HG03280 (cell line): Measurements from ENCODE around the gene GNB5.
A peak's percentile ranks its signal among the peaks of the same experiment; 100 is the strongest.
"Not testable (repeated sequence)": the region's sequence is repeated elsewhere in the genome, so short reads cannot be mapped to it uniquely, and the experiment has no call there.

ENCODE experiments used
- ATAC-seq: cut with Tn5 transposase; IDR thresholded peaks from one replicate; pipeline ENCODE4 v1.9.1; 2021; ENCODE audit warnings: mild to moderate bottlenecking, moderate library complexity; ENCODE audit not compliant: unreplicated experiment

Gene GNB5

DNA sequence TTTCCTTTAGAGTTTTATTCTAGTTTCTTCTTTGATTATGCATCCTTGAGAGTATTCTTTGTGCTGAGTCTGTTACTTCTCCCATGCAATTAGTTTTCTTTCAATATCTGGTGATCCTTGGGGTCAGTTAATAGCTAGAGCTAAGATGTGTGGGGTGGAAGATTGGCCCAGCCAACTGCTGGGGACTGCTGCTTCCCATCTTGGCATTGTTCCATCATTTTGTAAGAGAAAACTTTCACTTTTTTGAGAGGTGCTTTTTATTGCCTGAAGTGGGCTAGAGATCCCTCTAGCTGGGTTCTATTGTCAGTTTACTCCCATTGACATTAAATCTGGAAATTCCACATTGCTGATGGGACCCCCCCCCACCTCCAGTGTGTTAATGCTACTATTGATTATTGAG is 94.0 kb downstream of the GNB5 start:
- ATAC-seq = no peak

DNA sequence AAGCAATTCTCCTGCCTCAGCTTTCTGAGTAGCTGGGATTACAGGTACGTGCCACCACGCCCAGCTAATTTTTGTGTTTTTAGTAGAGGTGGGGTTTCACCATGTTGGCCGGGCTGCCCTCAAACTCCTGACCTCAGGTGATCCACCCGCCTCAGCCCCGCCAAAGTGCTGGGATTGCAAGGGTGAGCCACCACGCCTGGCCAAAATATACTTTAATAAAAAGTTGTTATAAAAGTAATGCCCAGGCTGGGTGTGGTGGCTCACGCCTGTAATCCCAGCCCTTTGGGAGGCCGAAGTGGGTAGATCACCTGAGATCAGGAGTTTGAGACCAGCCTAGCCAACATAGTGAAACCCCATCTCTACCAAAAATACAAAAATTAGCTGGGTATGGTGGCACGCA is 94.7 kb downstream of the GNB5 start:
- ATAC-seq = not testable (repeated sequence)

DNA sequence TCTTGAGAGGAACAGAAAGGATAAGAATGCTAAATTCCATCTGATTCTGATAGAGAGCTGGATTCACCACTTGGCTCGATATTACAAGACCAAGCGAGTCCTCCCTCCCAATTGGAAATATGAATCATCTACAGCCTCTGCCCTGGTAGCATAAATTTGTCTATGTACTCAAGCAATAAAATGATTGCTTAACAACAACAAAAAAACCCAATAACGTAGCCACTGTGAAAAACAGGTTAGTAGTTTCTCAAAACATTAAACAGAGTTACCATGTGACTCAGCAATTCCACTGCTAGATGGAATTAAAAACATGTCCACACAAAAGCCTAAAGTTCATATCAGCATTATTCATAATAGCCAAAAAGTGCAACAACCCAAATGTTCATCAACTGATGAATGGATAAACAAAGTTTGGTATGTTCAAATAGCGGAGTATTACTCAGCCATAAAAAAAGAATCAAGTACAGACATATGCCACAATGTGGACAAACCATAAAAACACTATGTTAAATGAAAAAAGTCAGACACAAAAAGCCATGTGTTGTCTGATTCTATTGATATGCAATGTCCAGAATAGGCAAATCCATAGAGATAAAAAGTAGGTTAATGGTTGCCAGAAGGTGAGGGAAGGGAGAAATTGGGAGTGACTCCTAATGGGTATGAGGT is 95.5 kb downstream of the GNB5 start:
- ATAC-seq = no peak

DNA sequence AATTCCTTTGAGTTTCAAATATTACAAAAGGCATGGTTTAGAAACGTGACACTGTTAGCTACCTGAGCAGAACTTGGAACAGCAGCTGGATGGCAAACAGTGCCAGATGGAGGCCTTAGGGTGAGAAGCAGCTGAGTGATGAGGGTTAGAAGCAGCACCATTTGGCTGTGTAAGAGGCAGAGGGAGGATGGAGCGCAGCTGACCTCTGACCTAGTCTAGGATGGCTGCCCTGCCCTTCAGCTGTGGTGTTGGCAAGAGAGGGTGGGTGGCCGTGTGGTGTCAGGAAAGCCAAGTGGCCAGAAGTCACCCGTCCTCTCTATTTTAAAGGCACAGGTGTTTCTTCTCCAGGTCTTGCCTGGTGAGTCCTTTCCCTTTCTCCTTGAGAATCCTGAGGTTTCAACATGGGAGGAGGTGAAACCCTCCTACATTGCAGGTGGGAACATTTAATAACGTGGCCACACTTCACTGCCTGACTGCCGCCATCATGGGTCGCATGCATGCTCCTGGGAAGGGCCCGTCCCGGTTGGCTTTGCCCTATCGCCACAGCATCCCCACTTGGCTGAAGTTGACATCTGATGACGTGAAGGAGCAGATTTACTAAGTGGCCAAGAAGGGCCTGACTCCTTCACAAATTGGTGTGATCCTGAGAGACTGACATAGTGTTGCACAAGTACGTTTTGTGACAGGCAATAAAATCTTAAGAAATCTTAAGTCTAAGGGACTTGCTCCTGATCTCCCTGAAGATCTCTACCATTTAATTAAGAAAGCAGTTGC is 96.2 kb downstream of the GNB5 start:
- no peak for ATAC-seq

DNA sequence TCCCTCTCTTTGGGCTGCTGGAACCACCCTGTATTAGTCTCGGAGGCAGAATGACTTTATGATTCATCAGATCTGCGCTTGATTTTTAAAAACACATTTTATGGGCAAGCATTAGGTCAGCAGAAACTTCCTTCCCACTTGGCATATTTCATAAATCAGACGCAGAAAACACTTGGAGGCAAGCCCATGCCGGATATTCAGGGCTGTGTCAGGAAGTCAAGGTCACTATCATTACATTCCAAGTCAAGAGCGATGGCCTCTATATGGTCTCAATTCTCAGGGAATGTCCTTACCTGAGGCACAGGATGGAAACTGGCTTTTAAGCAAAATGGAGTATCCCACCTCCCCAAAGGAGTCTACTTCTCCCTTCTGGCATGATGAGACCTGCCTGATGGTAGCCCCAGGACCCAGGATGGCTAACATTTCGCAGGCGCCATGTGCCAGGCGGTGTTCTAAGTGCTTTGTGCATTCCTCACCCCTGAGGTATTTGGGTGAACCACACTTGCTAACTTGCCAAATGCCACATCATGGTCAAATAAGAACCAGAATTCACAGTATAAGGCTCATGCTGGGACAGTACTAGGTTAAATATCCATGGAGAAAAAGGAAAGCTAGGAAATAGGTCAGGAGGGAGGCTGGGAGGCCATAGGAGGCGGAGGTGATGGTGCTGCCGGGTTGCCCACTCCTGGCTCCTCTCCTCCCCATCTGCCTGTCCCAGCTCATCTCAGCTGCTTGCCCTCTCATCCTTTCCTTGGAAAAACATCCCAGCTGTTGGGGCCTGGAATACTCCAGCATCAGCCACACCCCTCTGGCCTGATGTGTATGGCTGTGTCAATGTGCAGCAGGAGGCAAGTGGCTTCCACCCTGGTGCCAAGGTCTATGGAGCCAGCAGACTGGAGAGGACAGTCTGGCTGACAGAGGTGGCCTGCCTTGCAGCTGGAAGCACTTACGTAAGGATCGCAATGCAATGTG is 97.4 kb downstream of the GNB5 start:
- ATAC-seq = no peak

DNA sequence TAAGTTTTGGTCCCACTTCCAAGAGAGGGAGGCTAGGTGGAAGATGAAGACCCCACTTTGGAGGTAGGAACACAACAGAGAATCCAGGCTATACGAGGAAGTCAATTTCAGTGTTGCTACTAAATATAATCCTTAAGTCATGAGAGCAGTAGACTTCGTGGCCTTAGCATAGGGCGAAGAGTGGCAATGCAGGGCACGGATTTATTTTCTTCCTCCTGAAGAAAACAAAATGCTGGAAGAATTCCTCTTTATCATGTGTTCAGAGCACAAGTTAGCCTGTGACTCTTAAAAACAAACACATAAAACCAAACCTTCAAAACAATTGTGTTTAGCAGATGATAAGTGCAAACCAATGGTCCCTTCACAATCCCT is 98.0 kb downstream of the GNB5 start:
- ATAC-seq = no peak

DNA sequence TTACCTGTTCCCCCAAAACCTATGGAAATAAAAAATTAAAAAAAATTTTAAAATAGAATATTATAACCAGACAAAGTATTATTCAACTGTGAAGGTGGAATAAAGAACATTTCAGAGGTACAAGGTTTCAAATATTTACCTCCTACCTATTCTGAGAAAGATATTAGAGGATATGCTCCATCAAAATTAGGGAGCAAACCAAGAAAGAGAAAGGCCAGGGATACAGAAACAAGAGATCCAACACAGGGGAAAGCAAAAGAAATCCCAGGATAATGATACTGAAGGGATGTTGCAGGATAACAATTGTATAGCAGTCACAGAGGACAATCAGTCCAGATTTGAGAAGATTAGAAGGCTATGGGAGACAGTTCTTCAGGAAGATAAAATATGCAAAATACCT is 101.0 kb downstream of the GNB5 start:
- no peak for ATAC-seq

DNA sequence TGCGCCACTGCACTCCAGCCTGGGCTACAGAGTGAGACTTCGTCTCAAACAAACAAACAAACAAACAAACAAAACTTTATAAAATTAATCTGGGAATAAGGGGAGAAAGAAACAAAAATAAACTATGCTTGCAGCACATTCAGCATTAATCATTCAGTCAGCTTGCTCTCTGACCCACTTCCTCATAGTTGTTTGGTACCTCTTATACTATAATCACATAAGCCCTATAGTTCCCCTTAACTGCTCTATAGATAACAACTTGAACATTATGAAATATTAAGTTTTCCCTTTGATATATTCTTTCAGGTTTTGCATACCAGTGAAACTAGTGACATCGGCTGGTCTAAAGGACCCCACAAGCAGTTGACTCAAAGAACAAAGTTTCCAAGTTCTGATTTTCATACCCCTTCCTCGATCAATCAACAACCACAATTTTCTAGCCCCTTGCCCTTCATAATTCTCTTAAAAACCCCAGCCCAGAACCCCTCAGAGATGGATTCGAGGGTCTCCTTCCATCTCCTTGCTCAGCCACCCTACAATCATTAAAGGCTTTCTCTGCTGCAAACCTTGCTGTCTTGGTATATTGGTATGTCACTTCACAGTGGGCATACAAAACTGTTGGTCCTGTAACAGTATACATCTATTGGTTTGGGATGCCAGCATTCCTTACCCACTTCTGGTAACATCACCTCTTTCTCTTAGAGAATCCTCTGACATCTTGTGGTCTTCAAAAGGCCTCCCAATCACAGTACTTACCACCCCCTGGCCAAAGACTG is 105.0 kb downstream of the GNB5 start:
- ATAC-seq = no peak

DNA sequence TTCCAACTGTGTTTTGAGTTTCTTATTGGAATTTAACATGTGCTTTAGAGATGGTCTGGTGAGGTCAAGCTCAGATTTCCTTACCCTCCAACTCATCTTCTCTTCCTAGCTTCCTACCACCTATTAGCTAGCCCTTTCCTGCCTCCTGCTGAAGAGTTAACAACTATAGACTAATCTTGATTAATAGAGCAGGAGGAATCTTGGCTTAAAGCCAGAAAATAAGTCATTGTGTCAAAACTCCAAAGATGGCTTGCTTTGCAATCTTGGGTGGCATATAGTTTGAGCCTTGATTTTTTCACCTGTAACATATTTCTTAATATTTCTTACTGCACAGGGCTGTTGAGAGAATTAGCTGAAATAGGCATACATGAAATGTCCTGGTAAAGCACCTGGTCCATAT is 105.9 kb downstream of the GNB5 start:
- ATAC-seq = no peak

DNA sequence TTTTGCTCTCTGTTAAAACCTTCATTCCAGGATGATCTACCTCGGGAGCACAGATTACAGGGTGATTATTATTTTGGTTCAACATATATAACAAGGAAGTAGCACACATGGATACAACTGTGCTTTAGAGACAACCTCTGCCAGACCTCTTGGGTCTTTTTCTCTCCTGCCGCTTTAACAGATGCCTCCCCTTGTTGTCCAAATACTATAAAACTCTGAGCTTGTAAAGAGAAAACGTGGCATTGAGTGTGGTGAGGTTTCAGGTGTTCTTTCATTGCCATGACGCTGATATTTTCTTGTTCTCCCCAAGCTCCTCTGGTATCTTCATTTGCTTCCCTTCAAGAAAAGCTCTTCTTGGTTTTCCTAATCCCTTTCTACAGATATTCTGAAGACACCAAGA is 107.6 kb downstream of the GNB5 start:
- no peak for ATAC-seq

DNA sequence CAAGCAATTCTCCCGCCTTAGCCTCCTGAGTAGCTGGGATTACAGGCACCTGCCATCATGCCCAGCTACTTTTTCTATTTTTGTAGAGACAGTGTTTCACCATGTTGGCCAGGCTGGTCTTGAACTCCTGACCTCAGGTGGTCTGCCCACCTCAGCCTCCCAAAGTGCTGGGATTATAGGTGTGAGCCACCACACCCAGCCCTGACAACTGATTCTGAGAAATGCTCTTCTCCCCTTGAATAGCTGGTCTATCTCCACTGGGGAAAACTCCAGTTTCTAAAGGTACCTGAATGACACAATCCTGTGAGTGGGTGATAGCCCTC is 108.2 kb downstream of the GNB5 start:
- ATAC-seq = peak; percentile 7

DNA sequence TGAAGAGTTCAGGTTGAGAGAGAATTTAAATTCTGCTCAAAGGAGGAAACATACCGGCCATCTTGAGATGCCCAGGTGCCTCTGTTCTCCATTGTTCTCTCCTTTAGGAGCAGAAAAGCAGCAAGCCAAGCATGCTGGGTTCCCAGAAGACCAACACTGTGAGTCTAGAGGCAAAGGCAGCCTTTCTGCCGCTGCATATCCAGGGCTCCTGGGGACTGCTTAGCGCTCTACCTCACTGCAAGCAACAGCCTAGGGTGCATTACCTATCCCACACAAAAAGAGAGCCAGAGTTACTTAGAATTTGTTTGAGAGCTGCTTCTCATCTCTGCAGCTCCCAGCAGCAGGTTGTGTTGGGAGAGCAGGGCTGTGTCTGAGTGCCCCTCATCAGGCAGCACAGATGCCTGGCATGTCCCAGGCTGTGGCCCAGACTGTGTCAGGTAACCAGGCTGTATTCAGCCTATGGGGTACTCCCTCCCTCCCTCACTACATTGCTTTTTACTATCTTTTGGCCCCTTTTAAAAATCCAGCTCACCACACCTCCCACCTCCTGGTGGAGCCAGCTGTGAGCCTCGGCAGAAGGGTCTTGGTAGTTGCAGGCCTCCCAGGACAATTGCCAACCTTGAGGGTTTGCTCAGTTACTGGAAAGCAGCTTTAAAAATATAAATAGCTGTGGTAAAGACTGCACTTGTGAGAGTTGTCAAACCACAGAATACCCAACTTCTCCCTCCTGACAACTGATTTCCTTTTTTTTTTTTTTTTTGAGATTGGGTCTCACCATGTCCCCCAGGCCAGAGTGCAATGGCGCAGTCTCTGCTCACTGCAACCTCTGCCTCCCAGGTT is 108.8 kb downstream of the GNB5 start:
- peak; percentile 57 for ATAC-seq

DNA sequence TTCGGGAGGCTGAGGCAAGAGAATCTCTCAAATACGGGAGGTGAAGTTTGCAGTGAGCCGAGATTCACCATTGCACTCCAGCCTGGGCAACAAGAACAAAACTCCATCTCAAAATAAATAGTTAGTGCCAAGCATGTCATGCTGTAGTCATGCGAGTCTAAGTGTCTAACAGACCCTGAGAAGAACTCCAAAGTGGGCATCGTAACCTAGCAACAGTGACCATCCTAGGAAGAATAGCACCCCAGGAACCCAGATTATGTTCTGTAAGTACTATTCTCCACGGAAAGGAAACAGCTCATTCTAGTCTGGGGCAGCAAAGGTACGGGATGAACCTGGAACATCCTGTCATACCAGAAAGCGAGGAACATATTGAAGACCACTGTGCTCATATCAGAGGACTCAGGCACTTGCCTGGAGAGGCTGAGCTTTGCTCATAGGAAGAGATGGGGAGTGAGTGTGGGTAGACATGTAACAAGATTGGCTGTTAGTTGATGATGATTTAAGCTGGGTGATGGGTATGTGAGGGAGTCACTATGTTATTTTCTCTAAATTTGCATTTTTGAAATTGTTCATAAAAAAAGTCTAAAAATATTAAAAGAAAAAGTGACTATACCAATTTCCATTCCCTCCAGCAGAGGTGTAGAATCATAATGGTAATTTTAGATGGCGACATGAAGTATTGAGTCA is 110.3 kb downstream of the GNB5 start:
- no peak for ATAC-seq

DNA sequence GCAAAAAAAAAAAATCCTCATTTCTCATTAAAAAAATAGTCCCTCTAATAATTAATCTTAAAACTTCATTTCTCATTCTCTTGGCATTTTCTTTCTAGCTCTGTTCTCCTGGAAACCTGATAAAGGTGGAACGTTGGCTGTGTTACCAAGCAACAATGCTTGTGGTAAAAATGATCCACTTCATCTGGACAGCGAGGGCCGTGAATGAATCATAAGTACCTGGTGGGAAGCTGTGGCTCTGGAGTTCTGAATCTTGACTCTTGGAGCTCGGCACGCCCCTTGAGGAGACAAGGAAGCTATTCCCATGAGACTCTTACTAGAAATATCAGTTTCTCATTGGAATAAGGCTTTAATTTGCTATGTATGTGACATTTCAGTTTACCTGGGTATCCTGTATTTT is 111.2 kb downstream of the GNB5 start:
- ATAC-seq = no peak

DNA sequence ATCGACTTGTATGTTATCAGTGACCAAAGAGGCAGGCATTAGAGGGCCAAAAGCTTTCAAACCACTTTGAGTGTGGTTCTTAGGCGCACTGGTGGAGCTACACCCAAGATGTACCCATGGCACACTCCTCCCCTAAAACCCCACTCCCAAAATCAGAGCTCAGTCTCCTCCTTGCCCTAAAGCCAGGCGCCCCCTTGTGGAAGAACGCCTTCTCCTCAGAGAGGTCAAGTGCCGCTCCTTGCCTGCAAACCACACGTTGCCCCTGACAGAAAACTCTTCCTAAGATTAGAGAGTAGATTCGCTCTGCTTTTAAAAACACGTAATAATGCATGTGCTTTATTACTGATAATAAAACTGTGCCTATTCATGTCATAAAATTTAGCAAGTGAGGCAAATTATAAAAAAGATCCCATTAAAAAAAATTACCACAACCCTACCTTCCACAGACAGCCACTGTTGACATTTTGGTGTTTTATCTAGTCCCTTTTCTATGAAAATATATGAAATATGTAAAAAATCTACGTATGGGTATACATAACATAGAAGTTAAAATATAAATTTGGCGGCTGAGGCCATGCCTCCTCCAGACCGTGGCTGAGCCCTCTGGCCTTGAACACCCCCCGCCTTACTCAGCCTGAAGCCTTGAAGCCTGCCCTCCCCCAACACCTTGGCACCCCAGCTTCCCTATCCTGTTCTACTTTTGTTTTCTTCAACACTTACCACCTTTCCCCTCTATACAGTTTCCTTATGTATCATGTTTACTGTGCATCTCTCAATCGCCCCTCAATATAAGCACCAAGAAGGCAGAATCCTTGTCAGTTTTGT is 112.1 kb downstream of the GNB5 start:
- ATAC-seq = no peak

DNA sequence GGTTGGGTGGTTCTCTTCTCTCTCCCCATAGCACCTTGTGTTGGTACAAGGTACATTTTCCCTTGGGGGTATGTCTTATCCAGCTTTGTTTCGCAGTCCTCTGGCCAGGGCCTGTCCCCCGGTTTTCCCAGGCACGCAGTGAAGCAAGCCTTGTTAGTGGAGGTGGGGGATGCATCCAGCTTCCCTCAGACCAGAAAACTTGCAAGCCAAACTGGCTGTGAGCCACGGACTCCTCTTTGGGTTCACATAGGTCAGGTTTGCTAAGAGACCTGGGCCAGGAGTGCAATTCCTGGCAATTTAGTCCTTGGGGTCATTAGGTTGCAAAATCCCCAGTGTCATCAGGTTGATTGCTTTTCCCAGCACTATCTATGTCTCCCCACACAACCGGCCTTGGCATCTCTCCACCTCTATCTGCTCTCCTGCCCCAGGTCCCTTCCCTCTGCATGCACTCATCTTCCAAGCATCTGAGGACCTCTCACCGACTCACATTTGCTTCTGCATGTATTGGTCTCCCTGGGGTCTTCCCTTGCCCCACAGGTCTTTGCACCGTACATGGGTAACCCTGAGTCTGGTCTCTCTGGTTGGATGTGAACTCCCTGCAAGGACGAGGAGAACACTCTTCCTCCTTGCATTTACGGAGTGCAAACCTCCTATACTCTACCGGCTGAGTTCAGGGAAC is 112.9 kb downstream of the GNB5 start:
- ATAC-seq = no peak

DNA sequence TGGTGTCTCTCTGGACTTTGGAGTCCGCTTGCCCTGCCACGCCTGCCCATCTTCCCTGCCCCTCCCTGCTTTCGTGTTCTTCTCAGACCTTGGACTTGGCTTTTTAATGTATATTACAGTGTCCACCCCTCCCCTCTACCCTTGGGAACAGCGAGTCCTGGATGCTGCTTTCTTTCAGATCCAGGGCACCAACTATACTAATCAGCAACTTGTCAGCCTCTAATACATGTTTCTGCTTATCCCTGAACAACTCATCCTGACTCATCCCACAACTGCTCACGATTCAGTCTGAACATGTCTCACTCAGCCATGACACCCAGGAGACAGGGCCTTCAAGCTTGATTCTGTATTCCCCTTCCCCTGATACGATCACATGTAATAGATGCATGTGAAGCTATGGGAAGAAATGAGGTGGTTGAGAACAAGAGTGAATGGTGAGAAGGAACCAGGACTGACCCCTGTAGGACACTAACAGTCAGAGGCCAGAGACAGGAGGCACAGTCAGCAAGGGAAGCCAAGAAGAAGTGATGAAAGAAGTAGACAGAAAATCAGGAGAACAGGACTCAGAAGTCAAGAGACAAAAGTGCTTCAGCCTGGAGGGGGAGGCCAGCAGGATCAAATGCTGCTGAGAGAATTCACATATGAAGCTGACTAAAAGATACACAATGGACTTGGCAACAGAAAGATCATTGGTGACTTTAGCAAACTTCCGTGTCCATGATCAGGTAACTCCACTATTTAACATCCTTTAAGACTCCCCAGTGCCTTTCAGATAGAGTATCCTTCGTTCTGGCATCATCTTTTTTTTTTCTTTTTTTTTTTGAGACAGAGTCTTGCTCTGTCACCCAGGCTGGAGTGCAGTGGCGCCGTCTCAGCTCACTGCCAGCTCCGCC is 114.1 kb downstream of the GNB5 start:
- no peak for ATAC-seq
